ENCODE measurements around the gene NCAN.

NCAN gene

DNA sequence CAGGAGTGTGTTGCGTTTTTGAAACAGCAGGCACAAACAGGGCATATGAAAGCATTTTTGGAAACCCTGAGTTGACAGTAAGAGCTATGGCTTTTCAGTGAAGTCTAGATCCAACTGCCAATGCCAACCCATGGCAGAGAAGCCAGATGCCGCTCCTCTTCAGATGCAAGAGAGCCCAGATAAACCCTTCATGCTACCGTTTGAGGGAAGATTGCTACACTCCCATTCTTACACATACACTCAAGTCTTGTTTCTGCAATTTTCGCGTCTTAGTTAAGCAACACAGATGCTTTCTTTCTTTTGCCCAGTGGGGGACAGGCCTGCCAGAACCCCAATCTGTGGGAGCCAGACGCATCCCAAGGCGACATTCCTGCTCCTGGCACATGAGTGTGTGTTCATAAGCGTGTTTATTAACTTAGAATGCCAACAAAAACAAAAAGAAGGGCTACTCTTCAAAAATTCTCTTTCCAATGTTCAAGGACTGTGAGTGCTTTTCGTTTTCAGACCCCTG lies 30.2 kb upstream of the NCAN start:
- Mint-ChIP-seq H3K36me3 (peaks cover 54 to 66% of the 10 kb centered on the region in 2 donors), H3K9me3 (peaks cover 8 to 10% of the 10 kb centered on the region in 2 donors), H3K27ac (no peak overlapping the region), H3K4me3 (no peak overlapping the region), H3K4me1 (peaks cover 12 to 15% of the 10 kb centered on the region in 2 donors), H3K27me3 (no peaks in the 10 kb centered on the region)
- DNase-seq (no peak), ATAC-seq (replicated peaks) (no peak)

- Mint-ChIP-seq H3K9me3 (peaks cover 8 to 9% of the 10 kb centered on the region in 2 donors), H3K27me3 (no peaks in the 10 kb centered on the region), H3K36me3 (peaks cover 40 to 59% of the 10 kb centered on the region in 2 donors), H3K4me1 (peaks cover 30 to 42% of the 10 kb centered on the region in 2 donors), H3K27ac (peak overlapping the region; percentile 69), H3K4me3 (no peak overlapping the region)
- DNase-seq (no peak), ATAC-seq (replicated peaks) (peak; percentile 75 to 79)
Measured at GRCh38 chr19:19185853-19186740, 25.7 kb upstream of the NCAN start.

- DNase-seq (no peak), ATAC-seq (replicated peaks) (no peak)
- H3K4me3 Mint-ChIP-seq: no peak overlapping the region
- no peaks in the 10 kb centered on the region for H3K27me3 Mint-ChIP-seq
- H3K4me1 Mint-ChIP-seq: peaks cover 30 to 42% of the 10 kb centered on the region in 2 donors
- H3K36me3 Mint-ChIP-seq: peaks cover 39 to 56% of the 10 kb centered on the region in 2 donors
- H3K9me3 Mint-ChIP-seq: peaks cover 8 to 9% of the 10 kb centered on the region in 2 donors
- peak overlapping the region; percentile 69 for H3K27ac Mint-ChIP-seq
Measured at GRCh38 chr19:19186742-19187141, 25.0 kb upstream of the NCAN start.

DNA sequence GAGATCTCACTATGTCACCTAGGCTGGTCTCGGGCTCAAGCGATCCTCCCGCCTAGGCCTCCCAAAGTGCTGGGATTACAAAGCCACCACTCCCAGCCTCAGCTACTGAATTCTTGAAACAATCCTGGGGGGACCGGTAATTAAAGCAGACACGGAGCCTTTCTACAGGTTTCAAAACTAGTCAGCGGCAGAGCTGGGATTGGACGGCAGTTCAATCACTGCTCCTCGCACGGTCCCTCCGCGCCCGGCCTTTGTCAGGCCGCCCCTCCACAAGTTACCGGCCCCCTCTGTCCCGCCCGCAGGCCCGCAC lies 20.0 kb upstream of the NCAN start:
- Mint-ChIP-seq H3K4me3 (peak overlapping the region; percentile 95 to 96), H3K36me3 (peaks cover 32 to 46% of the 10 kb centered on the region in 2 donors), H3K27ac (peak overlapping the region; percentile 99), H3K4me1 (peaks cover 27 to 50% of the 10 kb centered on the region in 2 donors), H3K9me3 (peaks cover under 1 to 1% of the 10 kb centered on the region in 2 donors), H3K27me3 (no peaks in the 10 kb centered on the region)
- ATAC-seq (replicated peaks) (no peak), DNase-seq (no peak)

- H3K4me3 Mint-ChIP-seq: peak within 1 kb of the TSS; percentile 95 to 96
- peak; percentile 85 to 88 for ATAC-seq (replicated peaks)
- H3K4me1 Mint-ChIP-seq: peaks cover 27 to 48% of the 10 kb centered on the region in 2 donors
- DNase-seq: peak; percentile 99
- H3K9me3 Mint-ChIP-seq: no peaks in the 10 kb centered on the region
- no peaks in the 10 kb centered on the region for H3K27me3 Mint-ChIP-seq
- H3K36me3 Mint-ChIP-seq: peaks cover 31 to 46% of the 10 kb centered on the region in 2 donors
- peak within 1 kb of the TSS; percentile 99 for H3K27ac Mint-ChIP-seq
Measured at GRCh38 chr19:19192078-19192882, 19.5 kb upstream of the NCAN start, which contains the start of the genes BORCS8 and RFXANK. Gene BORCS8, minus strand, starts transcription at chr19:19192152. Its CDS starts 35 bp downstream, at chr19:19192117. Gene RFXANK, plus strand, starts transcription at chr19:19192258. Its CDS starts 1,689 bp downstream, at chr19:19193947.

- H3K27ac Mint-ChIP-seq: peak overlapping the region; percentile 99
- ATAC-seq (replicated peaks): peak; percentile 17 to 20
- H3K27me3 Mint-ChIP-seq: no peaks in the 10 kb centered on the region
- H3K4me3 Mint-ChIP-seq: peak overlapping the region; percentile 95 to 96
- no peak for DNase-seq
- H3K36me3 Mint-ChIP-seq: peaks cover 37 to 53% of the 10 kb centered on the region in 2 donors
- peaks cover 27 to 48% of the 10 kb centered on the region in 2 donors for H3K4me1 Mint-ChIP-seq
- no peaks in the 10 kb centered on the region for H3K9me3 Mint-ChIP-seq
Measured at GRCh38 chr19:19192910-19193423, 18.8 kb upstream of the NCAN start.

- peaks cover 40 to 55% of the 10 kb centered on the region in 2 donors for H3K36me3 Mint-ChIP-seq
- H3K4me1 Mint-ChIP-seq: peaks cover 27 to 39% of the 10 kb centered on the region in 2 donors
- no peaks in the 10 kb centered on the region for H3K27me3 Mint-ChIP-seq
Measured at GRCh38 chr19:19193926-19194325, 17.8 kb upstream of the NCAN start.

GRCh38 chr19:19201697-19202630 lies 9.8 kb upstream of the NCAN start:
- no peak for ATAC-seq (replicated peaks)
- Mint-ChIP-seq H3K27ac (peak overlapping the region; percentile 95), H3K9me3 (peaks cover 0 to 2% of the 10 kb centered on the region in 2 donors), H3K4me3 (peak overlapping the region; percentile 93 to 95), H3K4me1 (peaks cover 19 to 42% of the 10 kb centered on the region in 2 donors), H3K27me3 (peaks cover 0 to 4% of the 10 kb centered on the region in 2 donors), H3K36me3 (peaks cover 25 to 37% of the 10 kb centered on the region in 2 donors)
- no peak for DNase-seq

More at GRCh38 chr19:19193926-19194325, 17.8 kb upstream of the NCAN start:
- Mint-ChIP-seq H3K4me3 (peak overlapping the region; percentile 95 to 96), H3K27ac (peak overlapping the region; percentile 92), H3K9me3 (no peaks in the 10 kb centered on the region)
- ATAC-seq (replicated peaks) (no peak), DNase-seq (no peak)

DNA sequence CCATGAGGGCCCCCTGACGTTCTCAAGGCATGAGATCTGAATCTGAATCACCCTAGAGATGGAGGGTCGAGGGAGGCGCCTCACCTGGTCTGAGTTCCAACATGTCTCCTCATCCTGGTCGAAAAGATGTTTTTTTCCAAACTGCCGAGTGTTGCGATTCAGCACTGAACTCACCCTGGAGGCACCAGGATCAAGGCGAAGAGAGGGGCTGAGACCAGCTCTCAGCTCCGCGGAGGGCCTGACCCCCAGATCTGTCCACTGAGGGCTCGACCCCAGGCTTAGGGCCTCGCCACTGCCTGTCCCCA lies 9.1 kb upstream of the NCAN start:
- ATAC-seq (replicated peaks): peak; percentile 3 to 13
- DNase-seq: no peak
- peaks cover 4 to 7% of the 10 kb centered on the region in 2 donors for H3K27me3 Mint-ChIP-seq
- H3K4me3 Mint-ChIP-seq: peak overlapping the region; percentile 93 to 95
- H3K9me3 Mint-ChIP-seq: peaks cover 5 to 7% of the 10 kb centered on the region in 2 donors
- peaks cover 26 to 49% of the 10 kb centered on the region in 2 donors for H3K4me1 Mint-ChIP-seq
- peak overlapping the region; percentile 95 for H3K27ac Mint-ChIP-seq
- H3K36me3 Mint-ChIP-seq: peaks cover 20 to 30% of the 10 kb centered on the region in 2 donors

DNA sequence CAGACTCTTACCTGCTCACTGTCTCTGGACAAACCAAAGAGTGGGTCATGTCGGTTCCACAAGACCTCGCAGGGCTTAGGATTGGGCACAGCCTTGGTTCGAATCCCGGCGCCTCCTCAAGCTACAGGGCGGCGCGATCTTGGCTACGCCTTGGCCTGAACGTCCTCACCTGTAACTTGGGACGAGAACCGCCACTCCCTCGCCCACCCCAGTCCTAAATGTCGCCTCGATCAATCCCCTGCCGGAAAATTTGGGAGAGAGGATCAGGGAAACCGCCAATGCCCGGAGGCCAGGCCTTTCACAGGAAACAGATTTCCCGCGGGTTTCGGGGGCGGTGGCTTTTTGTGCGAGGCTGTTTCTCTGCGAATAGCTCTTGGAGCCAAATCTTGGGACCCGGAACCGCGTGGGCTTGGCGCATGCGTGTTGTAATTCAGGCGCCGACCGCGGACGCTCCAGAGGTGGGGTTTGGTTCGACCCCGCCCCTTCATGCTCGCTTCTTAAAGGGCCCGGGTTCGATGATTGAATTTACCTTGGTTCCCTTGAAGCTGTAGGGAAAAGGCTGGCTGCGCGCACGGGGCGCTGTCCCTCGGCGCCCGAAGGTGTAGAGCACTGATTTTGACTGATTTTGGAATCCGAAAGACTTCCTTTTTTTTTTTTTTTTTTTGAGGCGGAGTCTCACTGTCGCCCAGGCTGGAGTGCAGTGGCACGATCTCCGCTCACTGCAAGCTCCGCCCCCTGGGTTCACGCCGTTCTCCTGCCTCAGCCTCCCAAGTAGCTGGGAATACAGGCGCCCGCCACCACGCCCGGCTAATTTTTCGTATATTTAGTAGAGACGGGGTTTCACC lies 8.5 kb upstream of the NCAN start, which contains the start of gene NR2C2AP:
NR2C2AP (minus strand) TSS at position 403 of the 845 bp plus-strand sequence; CDS start at position 49, 354 bp downstream.
- H3K9me3 Mint-ChIP-seq: peaks cover 8% of the 10 kb centered on the region in 2 donors
- peak within 1 kb of the TSS; percentile 93 to 95 for H3K4me3 Mint-ChIP-seq
- DNase-seq (peak; percentile 87), ATAC-seq (replicated peaks) (peak; percentile 88 to 90)
- peaks cover 15 to 24% of the 10 kb centered on the region in 2 donors for H3K36me3 Mint-ChIP-seq
- H3K27me3 Mint-ChIP-seq: peaks cover 4 to 9% of the 10 kb centered on the region in 2 donors
- H3K27ac Mint-ChIP-seq: peak within 1 kb of the TSS; percentile 95
- H3K4me1 Mint-ChIP-seq: peaks cover 29 to 53% of the 10 kb centered on the region in 2 donors

DNA sequence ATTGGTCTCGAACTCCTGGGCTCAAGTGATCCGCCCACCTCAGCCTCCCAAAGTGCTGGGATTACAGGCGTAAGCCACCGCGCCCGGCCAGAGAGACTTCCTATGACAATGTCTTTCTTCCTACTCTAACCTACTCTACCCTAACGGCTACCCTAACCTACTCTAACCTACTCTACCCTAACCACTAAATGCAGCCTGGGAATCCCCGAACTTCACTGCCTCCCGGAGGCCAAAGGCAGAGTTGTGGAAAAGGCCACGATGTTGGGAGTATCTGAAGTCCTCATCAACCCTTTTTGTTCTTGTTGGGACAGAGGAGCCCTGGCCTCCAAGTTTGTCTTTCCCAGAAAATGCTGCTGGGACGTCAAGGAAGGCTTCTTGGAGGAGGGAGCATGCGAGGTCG lies 7.6 kb upstream of the NCAN start:
- H3K27ac Mint-ChIP-seq: peak overlapping the region; percentile 62
- peaks cover 4 to 9% of the 10 kb centered on the region in 2 donors for H3K27me3 Mint-ChIP-seq
- H3K4me1 Mint-ChIP-seq: peaks cover 27 to 52% of the 10 kb centered on the region in 2 donors
- DNase-seq (no peak), ATAC-seq (replicated peaks) (no peak)
- peaks cover 8% of the 10 kb centered on the region in 2 donors for H3K9me3 Mint-ChIP-seq
- peaks cover 7 to 16% of the 10 kb centered on the region in 2 donors for H3K36me3 Mint-ChIP-seq
- H3K4me3 Mint-ChIP-seq: peak overlapping the region; percentile 93 to 95
